ENCODE results near the gene RFX3.

The RFX3 gene

DNA sequence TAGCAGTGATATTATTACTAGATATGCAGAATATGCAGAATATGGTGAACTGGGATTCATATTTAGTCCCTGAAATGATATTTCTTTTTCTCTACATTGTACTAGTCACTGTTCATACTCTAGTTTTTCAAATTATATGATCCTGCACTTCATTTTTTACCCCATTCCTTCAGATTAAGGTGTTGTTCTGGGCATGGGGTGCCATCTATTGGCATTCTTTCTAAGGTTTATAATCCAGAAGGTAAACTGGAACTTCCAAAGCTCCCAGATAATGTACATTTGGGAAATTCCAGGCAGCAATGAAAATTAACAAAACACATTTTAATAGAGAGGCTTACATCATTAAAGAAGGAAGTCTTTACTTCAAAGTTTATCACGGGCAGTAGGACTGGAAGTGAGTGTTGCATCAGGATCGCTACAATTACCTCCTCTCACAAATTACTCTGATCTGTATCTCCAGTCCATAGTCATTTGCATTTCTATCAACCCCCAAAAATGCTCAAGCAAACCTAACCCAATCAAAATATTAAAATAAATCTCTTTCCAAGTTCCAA lies 12.5 kb downstream of the RFX3 start:
- DNase-seq: no peak

DNA sequence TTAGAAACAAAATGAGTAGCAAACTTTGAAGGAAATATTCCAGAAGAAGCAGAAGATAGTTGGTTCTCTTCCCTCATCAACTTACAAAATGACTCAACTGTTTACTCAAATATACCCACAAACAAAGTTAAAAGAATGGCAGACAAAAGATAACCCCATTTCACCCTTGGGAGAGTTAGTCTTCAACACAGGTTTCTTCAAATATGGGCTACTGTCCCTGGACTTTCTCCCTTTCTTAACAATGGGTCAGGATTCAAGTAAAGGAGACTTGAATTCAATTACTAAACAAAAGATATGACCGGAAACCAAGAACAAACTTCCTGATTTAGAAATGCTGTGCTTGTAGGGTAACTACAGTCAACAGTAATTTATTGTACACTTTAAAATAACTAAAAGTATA lies 14.2 kb downstream of the RFX3 start:
- DNase-seq: no peak

DNA sequence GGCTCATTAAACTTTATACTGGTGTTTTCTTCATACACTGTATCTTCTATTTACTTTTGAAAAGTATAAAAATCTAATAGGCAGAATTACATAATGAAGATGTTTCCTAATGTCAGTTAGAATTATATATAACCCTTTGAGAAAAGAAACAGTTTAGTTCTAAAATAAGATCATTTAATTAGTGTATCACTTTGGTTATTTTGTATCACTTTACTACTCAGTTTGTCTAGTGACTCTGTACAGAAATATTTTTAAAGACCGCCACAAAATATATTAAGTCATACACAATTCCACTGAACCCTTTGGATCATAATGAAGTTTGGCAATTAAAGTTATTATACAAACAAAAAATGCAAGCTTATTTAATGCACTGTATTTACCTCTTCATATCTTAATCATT lies 15.0 kb downstream of the RFX3 start:
- DNase-seq: no peak

DNA sequence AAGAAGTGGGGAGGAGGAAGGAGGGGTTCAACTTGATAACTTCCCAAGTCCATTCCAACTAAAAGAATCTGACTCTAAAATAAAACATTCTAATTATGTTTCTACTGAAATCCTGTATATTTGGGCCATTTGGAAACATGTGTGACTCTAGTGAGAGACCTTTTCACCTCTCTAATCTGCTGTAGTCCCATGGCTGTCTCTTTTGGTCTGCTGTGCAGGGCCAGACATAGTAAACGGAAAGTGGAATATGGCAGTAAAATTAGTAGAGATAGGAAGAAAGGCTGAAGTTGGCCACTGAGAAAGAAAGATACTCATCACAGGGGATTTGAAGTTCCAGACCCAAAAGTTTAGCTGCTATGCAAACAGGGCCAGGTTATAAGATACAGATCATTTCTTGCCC lies 15.9 kb downstream of the RFX3 start:
- no peak for DNase-seq

DNA sequence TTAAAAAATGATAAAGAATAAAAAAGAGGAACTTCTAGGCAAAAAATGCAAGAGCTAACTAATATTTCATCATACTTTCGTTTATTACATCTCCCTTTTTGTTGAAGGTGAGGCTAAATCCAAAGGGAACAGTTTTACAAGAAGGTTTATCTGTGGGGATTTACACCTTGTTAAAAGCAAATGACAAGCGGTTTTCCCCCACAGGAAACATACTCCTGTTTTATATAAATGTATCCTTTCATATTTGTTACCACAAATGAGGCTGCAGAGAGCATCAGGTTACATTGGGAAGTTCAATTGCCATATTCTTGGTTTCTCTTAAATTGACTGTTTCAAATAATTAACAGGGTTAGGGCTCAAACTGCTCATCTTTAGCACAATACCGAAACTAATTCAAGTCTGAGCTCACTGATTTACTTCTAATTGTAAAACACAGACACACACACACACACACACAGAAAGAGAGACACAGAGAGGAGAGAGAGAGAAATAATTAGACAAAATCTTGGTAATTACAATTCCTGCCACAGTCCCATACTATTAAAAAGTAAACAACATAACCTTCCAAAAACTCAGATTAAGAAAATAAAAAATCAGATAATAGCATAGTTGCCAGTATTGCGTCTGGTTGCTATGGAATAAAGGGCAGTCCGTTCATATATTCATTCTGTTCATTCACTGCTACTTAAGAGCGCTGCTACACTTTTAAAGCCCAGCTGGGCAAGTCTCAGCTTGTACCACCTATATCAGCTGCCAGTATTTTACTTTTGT lies 17.1 kb downstream of the RFX3 start:
- no peak for DNase-seq

DNA sequence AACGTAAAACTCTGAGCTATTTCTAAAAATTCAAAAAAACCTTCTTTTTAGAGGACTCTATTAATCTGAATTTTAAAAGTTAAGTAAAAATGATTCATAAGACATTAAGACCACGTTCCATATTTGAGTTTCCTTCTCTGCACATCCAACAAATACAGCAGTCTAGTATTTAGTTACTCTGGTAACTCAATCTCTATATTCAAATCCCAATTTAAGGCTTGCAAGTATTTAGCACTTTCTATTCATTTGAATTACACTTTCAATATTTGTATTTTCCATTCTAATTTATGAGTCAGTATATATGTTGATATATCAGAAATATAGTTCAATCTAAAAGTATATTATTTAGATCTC lies 17.7 kb downstream of the RFX3 start:
- DNase-seq: no peak

DNA sequence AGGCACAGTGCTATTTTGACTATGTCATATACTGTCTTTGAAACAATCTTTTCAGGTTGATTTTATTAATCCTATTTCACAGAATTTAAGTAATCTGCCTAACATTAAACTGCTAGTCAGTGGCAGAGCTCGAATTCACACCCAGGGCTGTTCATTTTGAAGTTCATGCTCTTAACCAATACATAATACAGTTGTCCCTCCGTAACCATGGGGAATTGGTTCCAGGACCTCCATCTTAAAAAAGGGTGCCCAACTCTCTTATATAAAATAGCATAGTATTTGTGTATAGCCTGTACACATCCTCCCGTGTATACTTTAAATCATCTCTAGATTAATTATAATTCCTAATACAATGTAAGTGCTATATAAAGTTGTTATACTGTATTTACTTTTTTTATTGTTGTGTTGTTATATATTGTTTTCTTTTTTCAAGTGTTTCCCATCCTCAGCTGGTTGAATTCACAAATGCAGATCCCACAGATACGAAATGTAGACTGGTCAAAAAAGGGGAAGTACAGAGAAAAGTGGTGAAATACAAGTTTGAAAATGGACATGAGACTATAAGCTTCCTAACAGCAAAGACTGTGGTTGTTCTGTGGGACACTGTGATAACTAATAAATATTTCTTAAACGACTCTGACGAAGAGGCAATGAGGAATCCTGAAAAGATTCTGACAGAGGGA lies 18.3 kb downstream of the RFX3 start:
- no peak for DNase-seq

DNA sequence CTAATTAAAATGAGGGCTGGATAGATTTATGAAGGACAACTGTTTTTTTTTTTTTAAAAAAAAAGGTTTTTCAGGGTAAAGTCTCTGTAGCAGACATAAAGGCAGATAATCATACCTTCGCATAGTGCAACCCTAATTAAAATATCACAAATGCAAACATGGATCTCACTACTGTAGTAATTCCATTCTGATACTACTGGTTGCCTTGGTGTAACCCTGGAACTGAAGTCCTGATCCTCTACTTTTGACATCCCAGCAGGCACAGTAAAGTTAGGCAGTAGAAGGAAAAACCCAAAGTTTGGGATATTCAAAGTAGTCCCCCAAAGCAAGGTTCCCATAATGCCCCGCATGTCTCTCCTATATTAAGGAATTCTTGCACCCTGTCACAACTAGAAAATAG lies 19.6 kb downstream of the RFX3 start:
- DNase-seq: no peak

DNA sequence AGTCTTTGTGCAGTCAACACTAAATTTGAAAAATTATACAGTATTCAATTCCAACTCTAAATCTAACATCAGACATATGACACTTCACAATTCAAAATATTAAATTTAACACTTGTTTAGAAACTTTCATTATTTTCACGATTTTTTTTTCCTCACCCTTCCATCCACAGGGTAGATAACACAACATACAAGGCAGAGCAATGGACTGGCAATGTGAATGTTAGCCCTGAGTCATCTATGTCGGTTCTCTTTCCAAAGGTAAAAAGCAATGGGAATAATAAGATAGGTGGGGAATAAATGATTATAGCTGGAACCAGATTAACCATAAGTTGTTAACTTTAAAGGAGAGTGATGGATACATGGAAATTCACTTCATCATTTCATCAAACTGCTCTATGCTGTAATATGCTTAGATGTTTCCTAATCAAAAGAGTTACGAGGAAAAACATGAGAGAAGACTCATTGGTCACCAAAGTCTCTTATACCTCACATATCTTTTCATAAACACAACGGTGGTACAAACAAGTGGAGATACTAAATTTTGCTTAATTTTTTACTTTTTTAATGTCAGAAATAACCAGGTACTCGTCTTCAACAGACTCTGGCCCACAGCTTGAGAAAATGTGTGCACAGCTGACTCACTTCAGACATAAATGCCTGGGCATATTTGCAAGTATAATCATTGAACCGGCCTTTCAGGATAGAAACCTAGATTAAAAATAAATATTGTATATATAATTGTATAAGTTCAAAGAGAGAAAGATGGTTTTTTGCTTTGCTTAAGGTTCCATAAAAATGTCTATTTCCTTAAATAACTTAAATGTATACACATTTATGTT lies 23.0 kb downstream of the RFX3 start:
- DNase-seq: no peak

DNA sequence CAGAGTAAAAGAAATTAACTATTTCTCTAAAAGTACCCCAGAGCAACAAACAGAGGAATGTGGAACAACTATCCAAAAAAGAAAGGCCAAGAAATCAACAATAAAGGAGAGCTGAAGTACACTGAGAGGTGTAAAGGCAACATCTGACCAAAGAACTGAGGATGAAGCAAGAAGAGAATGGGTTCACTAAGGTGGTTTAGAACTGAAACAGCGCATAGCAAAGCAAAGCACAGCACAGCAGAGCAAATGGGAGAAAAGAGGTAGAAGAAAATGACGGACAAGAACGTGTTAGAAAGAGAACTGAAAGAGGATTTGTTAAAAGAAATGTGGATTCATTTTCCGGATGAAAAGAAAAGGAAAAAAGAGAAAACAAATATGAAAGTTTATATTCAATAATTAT lies 25.8 kb downstream of the RFX3 start:
- DNase-seq: no peak

DNA sequence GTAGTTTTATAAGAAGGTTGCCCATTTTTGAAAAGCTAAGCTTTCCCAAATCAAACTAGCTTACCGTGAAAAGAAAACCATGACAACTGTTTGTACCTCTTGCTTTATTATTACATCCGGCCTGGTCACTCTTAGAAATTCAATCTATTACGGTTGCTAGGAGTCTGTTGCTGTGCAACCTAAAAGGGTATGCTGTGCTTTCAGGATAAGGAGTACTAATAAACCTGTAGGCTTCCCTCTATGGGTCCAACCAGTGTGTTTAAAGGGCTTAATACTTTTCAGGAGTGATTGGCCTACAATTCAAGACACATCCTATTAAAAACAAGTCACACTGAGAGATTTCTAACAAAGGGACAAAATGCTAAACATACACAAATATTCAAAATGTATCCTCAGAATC lies 27.1 kb downstream of the RFX3 start:
- DNase-seq: no peak

DNA sequence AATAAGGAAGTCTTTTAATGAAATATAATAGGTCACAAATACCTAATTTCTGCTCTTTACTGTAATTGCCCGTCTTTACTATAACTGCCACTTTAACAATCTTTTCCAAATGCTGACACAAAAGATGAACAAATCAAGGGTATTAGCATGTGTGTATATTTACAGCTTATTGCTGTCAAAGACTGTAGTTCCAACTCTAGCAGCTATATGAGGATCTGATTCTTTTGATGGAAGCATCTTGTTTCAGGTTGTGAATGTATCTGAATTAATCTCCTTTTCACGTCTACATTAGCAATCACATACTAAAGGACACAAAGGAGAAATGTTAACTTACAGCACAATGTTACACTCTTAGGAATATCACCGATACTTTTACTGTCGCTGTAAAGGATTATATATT lies 27.9 kb downstream of the RFX3 start:
- no peak for DNase-seq

DNA sequence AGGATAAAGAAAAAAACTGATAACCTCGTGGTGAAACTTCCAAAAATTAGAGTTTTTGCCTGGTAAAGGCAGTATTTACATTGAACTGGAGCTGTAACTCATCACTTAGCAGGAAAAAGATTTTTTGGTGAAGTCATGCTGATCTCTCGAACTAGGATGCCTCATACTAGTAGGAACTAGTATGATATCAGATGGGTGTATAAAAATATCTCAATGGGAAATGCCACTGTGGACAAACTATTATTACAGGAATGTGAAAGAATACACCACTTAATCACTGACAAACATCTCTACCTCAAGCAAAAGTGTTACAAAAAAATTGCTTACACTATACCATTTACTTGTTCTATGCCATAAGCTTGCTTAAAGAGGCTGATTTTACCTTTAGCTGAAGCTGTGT lies 28.4 kb downstream of the RFX3 start:
- DNase-seq: no peak

DNA sequence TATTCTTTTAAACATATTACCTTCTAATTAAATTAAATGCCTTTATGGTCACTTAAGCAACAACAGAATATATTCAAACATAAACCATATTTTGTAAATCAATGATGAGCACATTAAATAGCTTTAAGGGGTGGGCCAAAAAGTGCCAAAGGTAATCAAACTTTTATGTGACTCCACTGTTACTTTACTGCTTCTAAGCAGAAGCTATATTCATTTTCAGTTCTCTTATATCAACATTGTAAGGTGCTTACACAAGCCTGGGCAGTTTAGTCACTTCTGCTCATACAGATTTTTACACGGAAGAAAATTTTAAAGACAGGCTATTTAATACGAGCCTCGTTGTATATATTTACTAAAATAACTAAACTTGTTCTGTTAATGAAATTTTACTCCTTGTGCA lies 29.9 kb downstream of the RFX3 start:
- no peak for DNase-seq

DNA sequence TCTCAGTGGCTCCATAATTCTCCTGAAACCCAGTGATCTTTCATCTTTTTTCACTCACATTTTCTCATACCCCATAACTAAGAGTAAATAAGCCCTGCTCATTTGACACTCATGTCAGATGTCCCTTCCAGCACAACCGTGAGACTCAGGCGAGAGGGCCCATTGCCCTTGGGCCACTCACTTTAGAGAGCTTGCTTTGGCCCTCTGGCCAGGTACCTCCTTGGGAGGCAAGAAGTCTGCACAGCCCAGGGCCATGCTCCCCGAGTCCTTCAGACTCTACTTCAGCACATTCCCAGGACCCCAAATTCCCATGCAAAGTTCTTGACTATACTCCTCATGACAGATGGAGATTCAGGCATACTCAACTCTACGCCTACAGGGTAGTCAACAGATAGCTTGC lies 33.6 kb downstream of the RFX3 start:
- no peak for DNase-seq

DNA sequence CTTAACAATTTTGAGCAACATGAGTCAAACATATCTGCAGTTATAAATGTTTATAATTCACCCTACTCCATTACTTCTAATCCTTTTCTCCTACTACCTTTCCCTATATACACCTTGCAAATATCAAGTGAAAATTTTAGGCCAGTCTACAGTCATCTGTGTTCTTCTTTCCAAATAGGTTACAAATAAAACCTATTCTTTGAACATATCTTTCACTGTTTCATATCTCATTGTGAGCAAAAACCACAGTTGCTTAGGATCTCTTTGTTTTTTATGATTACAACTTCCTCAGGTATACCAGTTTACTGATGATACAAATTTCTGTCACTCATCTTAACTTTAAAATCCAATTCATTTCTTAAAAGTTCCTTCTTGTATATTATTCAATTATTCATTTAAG lies 34.4 kb downstream of the RFX3 start:
- no peak for DNase-seq

DNA sequence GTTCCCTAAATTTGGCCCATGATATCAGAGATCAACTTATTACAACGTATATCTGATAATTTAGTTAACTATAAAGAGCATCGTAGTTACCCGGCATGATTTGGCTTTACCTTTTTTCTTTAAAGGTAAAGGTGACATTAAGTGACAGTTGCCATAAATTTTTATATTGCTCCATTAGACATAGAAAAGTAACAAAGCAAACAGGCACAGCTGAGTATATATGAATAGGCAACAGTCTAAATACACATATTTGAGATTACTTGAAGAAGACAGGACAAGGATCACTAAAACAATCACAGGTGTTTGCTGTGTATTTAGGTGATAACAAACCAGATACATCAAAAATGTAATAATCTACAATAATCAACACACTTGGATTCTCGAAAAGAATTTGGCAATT lies 34.8 kb downstream of the RFX3 start:
- no peak for DNase-seq

DNA sequence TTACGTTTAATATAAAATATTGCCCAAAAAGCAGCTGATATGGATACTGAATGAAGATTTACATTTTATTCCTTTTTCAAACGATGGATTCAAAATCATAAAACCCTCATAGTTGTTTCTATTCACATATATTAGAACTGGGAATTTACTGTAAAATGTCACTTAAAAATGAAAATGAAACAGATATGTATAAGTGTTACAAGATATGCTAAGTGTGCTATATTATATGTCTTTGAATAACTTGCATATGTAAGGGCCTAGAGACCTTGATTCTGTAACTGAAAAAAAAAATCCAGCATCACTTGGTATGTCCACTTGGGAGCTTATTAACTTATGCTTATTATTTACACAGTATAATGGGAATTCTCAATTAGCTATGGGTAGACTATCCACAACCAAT lies 43.2 kb downstream of the RFX3 start:
- DNase-seq: no peak

DNA sequence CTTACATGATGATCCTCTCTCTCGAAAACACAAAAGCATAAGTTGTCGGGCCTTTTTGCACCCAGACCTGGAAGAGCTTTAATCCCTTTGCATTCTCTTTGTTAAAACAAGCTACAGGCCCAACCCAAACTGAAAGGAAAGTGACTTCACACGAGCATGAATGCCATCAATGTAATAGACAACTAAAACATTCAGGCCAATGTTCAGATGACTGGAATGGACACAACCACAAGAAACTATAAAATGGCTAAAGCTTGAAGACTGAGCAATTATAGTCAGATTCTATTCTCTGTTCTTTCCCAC lies 45.5 kb downstream of the RFX3 start:
- no peak for DNase-seq

DNA sequence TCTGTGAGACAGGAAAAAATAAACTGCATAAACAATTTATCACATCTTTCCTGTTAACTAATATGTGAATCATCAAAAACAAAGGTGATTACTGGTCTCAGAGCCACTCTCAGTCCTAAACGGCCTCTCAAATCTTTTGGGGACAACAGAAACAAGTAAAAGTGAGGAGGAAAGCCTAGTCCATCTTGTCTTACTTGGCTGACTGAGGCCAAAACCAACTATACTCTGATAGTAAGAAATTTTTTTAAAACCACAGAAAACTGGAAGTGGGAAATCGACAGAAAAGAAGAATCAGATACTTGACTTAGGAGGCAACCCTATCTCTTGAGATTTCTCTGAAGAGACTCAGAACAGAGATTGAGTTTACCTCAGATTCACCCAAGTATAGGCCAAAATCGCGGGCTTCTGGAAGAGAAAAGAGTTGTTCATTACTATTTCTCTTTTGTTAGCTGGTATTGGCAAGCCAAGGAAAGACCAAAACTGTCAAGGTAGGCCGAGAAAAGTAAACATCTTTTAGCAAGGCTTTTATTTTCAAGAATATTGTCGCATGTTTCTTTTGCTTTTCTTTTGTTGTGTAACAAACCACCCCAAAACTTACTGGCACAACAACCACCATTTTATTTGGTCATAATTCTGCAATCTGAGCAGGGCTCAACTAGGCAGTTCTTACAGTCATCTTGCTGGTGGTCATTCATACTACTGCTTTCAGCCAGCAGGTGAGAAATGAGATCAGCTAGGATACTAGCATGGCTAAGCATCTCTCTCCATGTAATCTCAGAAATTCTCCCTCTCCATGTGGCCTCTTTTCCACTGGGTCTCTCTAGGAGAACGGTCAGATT lies 46.1 kb downstream of the RFX3 start:
- no peak for DNase-seq

DNA sequence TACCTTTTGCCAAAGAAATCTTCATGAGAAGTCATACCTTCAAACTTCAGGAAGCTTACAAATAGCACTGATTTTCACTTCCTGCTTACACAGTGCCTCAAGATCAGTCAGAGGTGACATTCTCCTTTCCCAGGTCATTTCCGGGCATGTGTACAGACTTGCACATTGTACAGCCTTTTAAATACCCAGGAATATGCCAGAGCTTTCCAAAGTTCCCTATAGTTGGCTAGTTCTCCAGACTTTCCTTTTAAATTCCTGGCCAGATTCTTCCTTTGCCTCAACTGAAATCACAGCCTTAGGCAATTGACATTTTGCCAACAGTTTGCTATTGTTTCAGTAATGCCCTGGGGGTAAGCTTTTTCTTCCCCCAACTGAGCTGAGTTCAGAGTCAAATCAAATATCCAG lies 47.2 kb downstream of the RFX3 start:
- no peak for DNase-seq

DNA sequence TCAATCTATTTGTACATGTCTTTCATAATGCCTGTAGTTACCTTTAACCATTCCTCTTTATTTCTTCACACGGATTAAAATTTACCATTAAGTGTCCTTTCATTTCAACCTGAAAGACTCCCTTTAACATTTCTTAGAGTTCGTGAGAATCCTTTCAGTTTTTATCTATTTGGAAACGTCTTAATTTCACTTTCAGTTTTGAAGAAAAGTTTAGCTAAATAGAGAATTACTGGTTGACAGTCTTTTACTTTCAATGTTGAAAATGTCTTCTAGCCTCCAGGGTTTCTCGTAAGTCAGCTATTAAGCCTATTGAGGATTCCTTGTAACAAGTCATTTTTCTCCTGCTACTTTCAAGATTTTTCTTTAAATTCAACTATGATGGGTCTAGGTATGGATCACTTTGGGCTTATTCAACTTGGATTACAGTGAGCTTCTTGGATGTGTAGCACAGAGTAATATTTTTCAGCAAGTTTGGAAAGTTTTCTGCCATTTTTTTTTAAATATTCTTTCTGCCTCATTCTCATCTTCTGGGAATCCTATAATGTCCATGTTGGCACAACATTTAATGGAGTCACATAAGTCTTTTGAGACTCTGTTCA lies 48.5 kb downstream of the RFX3 start:
- no peak for DNase-seq

Measured in stimulated activated CD4-positive, alpha-beta T cell treated with anti-CD3 and anti-CD28 coated beads, Interleukin-2, amount 100 ng/mL, for 24 hours (primary cell).